Heart left ventricle (tissue), 16 donors: ENCODE data around the gene CCNE1. TPM values are rescaled to one million over a fixed set of nuclear protein-coding genes. Genes with fewer than 3 reads are reported as not detected.

ENCODE experiments used
- ATAC-seq, 4 donors: fragments of 200-7000 bp; cut with Tn5 transposase; one replicate each; pipeline ENCODE4 v1.9.1; 2020 to 2022; ENCODE audit warnings: moderate library complexity in 4 of 4, mild to moderate bottlenecking in 3 of 4, moderate number of reproducible peaks in 1 of 4
- DNase-seq, 5 donors: peaks; one replicate each; pipeline ENCODE4 v3.0.0-alpha.2; 2020
- H3K27ac ChIP-seq, 12 donors: fragments of 200-600 bp; sonication (generic) in 4 of 12; one replicate each; pipeline versions ENCODE4 v1.5.0 to v1.8.0; 2016 to 2022; ENCODE audit warnings: mild to moderate bottlenecking in 2 of 12
- H3K27me3 ChIP-seq, 9 donors: fragments of 200-600 bp; sonication (generic) in 2 of 9; one replicate each; pipeline versions ENCODE4 v1.5.1 to v1.8.0; 2016 to 2022; ENCODE audit warnings: mild to moderate bottlenecking in 3 of 9
- H3K36me3 ChIP-seq, 9 donors: fragments of 200-600 bp; sonication (generic) in 2 of 9; one replicate each; pipeline versions ENCODE4 v1.5.0 to v1.8.0; 2018 to 2022; ENCODE audit warnings: mild to moderate bottlenecking in 2 of 9
- H3K4me1 ChIP-seq, 12 donors: fragments of 200-600 bp; sonication (generic) in 4 of 12; one replicate each; pipeline versions ENCODE4 v1.5.0 to v1.8.0; 2016 to 2022; ENCODE audit warnings: mild to moderate bottlenecking in 3 of 12
- H3K4me3 ChIP-seq, 12 donors: fragments of 200-600 bp; sonication (generic) in 4 of 12; one replicate each; pipeline versions ENCODE4 v1.5.0 to v1.8.0; 2017 to 2022; ENCODE audit warnings: mild to moderate bottlenecking in 9 of 12, moderate library complexity in 4 of 12
- H3K9me3 ChIP-seq, 12 donors: fragments of 200-600 bp; sonication (generic) in 4 of 12; one replicate each; pipeline versions ENCODE4 v1.5.0 to v1.8.0; 2016 to 2022; ENCODE audit warnings: mild to moderate bottlenecking in 1 of 12
- POLR2A ChIP-seq, 2 donors: fragments of 450-650 bp; IDR thresholded peaks; one replicate each; pipeline ENCODE4 v1.6.1; 2017; ENCODE audit warnings: antibody characterized with exemption in 2 of 2, mild to moderate bottlenecking in 2 of 2, moderate library complexity in 2 of 2
- WGBS, 4 donors: extraction: QIAGEN DNeasy Blood & Tissue Kit in 2 of 4; methylation state at CpG; one replicate each; pipeline versions ENCODE4 v1.1.5 to v1.1.7; 2013 to 2018; 5-methylcytosine and 5-hydroxymethylcytosine counted together
- intact Hi-C, 10 donors: fragments of 100-400 bp; cut with DNase I; formaldehyde crosslinking; loops; one replicate each; pipeline versions ENCODE4 v1.11.1 to v1.14.2; 2022
- polyA plus RNA-seq, 2 donors: library from polyadenylated mRNA; stranded (reverse); fragments of 200-250 nt; gene quantifications; one replicate each; pipeline ENCODE4 v1.2.3, GENCODE V29; 2013
- total RNA-seq, 9 donors: library from RNA; depleted of rRNA in 2 of 9; stranded (reverse); fragments of >200 nt in 2 of 9; fragmentation: NEBNext Ultra II Directional in 3 of 9; extraction: Animal tissue kit (Norgen Biotek cat#: 25700) in 3 of 9; gene quantifications; one replicate each; pipeline versions ENCODE4 v1.1.0 to v1.2.4, GENCODE V29; 2016 to 2023
- TF ChIP-seq, protein P1 (sequence below), 12 donors: fragments of 200-600 bp; sonication (generic) in 4 of 12; IDR thresholded peaks; one replicate each; pipeline versions ENCODE4 v1.5.0 to v1.8.0; 2018 to 2022; ENCODE audit warnings: antibody characterized with exemption in 12 of 12, mild to moderate bottlenecking in 5 of 12
- donor health status: ischemic (EF 13 %, LVEDD 7.1; RV severe dilation, severe dysfunction).
- donor health status: healthy with polysubstance abuse.
- donor health status: DM: no; HTN: yes; CAD: no.
- donor health status: DM: no; HTN: no; CAD: no.
- donor health status: ischemic (EF 25% LVEDD 6.9; RV normal size, moderate dysfunction).
- donor health status: ischemic (EF 25% LVEDD 5.7; RV mildly dilated, moderate dysfunction).
- donor health status: healthy.
- donor health status: DM: yes; HTN: yes; CAD: no.
- donor health status: ischemic (EF 35%, LVEDD 5.7; RV mildly dilated, moderate dysfunction).
- donor health status: nonischemic (EF 11% LVEDD 7.7; RV severe dilation, severe dysfunction).
- donor health status: DM: yes; HTN: yes; CAD: no.
- donor health status: PGD.
- donor health status: ischemic (EF 29% LVEDD 5.4; RV normal size, mild dysfunction).
- donor health status: nonischemic (EF 23%, LVEDD 6.1; RV moderate dilation, normal function).

The CCNE1 gene
- total and polyA plus RNA-seq, 11 donors = 1.3 to 5.4 (median 2.5) TPM

DNA sequence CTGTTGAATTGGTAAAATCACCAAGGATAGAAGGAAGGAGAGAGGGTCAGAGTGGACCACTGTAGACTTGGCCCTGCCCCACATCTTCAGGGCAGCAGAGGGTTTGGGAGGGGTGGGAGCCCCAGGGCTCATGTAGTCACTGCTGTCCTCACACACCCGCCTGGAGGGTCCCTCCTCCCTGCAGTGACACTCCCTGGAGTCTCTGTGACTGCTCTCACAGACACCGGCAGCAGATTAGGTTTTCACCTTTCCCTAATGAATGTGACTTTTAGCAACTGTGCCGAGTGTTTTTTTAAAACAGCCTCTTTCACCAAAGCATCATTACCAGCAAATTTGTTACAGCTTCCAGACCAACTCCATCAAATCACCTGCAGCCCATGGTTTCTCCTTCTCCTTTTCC, 45.7 kb upstream of the CCNE1 start:
- intact Hi-C loops = loop anchor here in 2 of 10 donors (10.0 kb wide), 2 partner anchors 879 to 889 kb away; no protein-coding TSS in a partner anchor
- TF ChIP-seq, protein P1, sequence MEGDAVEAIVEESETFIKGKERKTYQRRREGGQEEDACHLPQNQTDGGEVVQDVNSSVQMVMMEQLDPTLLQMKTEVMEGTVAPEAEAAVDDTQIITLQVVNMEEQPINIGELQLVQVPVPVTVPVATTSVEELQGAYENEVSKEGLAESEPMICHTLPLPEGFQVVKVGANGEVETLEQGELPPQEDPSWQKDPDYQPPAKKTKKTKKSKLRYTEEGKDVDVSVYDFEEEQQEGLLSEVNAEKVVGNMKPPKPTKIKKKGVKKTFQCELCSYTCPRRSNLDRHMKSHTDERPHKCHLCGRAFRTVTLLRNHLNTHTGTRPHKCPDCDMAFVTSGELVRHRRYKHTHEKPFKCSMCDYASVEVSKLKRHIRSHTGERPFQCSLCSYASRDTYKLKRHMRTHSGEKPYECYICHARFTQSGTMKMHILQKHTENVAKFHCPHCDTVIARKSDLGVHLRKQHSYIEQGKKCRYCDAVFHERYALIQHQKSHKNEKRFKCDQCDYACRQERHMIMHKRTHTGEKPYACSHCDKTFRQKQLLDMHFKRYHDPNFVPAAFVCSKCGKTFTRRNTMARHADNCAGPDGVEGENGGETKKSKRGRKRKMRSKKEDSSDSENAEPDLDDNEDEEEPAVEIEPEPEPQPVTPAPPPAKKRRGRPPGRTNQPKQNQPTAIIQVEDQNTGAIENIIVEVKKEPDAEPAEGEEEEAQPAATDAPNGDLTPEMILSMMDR (IDR thresholded peaks at IDR 0.05) = no peak
- no peak for TF ChIP-seq POLR2A (IDR thresholded peaks at IDR 0.05)
- Histone ChIP-seq H3K27ac (no peak overlapping the region), H3K36me3 (no peaks in the 10 kb centered on the region), H3K4me1 (no peaks in the 10 kb centered on the region), H3K27me3 (peaks cover 0 to 12% (median 0%) of the 10 kb centered on the region in 9 donors), H3K9me3 (no peaks in the 10 kb centered on the region), H3K4me3 (no peak overlapping the region)
- DNase-seq (no peak), ATAC-seq (no peak)
- WGBS, 4 donors = 32 to 46% (median 36%) methylated on average over 3 of the region's 3 CpGs

DNA sequence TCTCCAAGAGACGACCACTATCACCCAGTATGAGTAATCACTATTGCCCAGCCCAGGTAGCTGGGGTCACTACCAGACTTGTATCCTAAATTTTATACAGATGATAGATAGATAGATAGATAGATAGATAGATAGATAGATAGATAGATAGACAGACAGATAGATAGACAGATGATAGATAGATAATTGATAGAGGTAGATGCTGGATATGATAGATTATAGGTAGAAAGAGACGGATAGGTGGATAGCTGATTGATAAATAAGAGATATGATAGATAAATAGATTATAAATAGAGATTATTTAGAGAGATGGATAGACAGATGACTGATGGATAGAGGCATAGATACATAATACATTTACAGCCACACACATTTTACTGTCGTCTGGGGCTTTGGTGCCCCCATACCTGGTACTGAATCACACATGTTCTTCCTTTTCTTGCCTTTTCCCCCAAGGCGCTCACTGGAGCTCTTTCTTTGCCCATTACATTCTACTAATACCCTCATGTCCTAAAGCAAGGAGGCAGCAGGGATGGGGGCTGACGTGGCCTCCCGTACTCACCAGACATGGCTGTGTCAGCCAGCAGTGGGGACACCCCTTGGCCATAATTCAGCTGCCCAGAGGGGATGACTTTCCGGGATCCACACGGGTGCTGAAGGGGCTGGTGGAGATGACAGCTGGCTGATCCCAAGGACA, 44.6 kb upstream of the CCNE1 start:
- intact Hi-C loops = loop anchor here in 2 of 10 donors (10.0 kb wide), 2 partner anchors 878 to 888 kb away; no protein-coding TSS in a partner anchor
- no peak for ATAC-seq

DNA sequence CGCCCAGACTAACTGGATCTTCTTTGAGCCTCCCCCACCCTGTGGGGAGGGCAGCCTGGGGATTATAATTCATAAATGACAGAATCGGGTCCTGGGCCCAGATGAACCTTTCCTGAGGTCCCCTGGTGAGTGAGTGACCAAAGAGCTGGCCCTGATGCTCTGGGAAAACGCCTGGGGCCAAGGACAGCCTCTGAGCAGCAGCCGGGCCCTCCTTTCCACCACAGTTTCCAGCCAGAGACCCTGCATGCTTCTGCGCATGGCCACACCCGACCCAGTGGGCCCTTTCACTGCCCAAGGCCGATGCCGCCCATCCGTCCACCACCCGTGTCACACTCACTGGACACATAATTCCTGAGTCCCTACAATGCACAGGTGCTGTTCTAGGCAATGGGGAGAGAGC, 43.6 kb upstream of the CCNE1 start:
- Histone ChIP-seq H3K4me1 (no peaks in the 10 kb centered on the region), H3K27me3 (no peaks in the 10 kb centered on the region), H3K27ac (no peak overlapping the region), H3K36me3 (no peaks in the 10 kb centered on the region), H3K4me3 (no peak overlapping the region), H3K9me3 (no peaks in the 10 kb centered on the region)
- intact Hi-C loops = loop anchor here in 2 of 10 donors (10.0 kb wide), 2 partner anchors 877 to 887 kb away; no protein-coding TSS in a partner anchor
- no peak for TF ChIP-seq POLR2A (IDR thresholded peaks at IDR 0.05)
- TF ChIP-seq, protein P1 (IDR thresholded peaks at IDR 0.05) = no peak
- no peak for DNase-seq
- ATAC-seq = no peak
- WGBS, 4 donors = 83 to 88% (median 84%) methylated on average over 8 to 10 of the region's 10 CpGs

More for the DNA sequence above, 44.6 kb upstream of the CCNE1 start:
- H3K4me3 ChIP-seq = no peak overlapping the region
- TF ChIP-seq, protein P1 (IDR thresholded peaks at IDR 0.05) = no peak
- TF ChIP-seq POLR2A (IDR thresholded peaks at IDR 0.05) = no peak
- H3K27ac ChIP-seq = no peak overlapping the region
- WGBS, 4 donors = 69 to 79% (median 74%) methylated on average over 8 of the region's 8 CpGs
- no peaks in the 10 kb centered on the region for H3K4me1 ChIP-seq
- no peak for DNase-seq
- no peaks in the 10 kb centered on the region for H3K36me3 ChIP-seq
- no peaks in the 10 kb centered on the region for H3K9me3 ChIP-seq
- H3K27me3 ChIP-seq = peaks cover 0 to 1% (median 0%) of the 10 kb centered on the region in 9 donors

DNA sequence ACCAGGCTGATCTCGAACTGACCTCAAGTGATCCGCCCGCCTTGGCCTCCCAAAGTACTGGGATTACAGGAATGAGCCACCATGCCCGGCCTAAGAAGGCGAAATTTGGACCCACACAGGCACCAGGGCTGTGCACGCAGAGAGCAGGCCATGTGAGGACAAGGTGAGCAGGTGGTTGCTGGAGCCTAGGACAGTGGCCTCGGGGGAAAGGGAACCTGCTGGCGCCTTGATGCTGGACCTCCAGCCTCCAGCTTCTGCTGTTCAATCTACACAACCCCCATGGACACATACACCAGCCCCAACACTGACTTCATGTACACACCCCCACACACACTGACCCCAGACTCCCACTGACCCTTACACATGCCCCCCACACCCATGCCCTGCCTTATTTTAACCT, 41.8 kb upstream of the CCNE1 start:
- TF ChIP-seq, protein P1 (IDR thresholded peaks at IDR 0.05) = no peak
- no peak for TF ChIP-seq POLR2A (IDR thresholded peaks at IDR 0.05)
- DNase-seq = no peak
- intact Hi-C loops = loop anchor here in 4 of 10 donors (5.0 to 10.0 kb wide), 3 partner anchors 102 to 885 kb away; no protein-coding TSS in a partner anchor

More for the DNA sequence above, 41.8 kb upstream of the CCNE1 start:
- Histone ChIP-seq H3K4me3 (no peak overlapping the region), H3K36me3 (no peaks in the 10 kb centered on the region), H3K4me1 (no peaks in the 10 kb centered on the region), H3K27ac (no peak overlapping the region), H3K27me3 (no peaks in the 10 kb centered on the region), H3K9me3 (no peaks in the 10 kb centered on the region)
- WGBS, 4 donors = 86 to 95% (median 91%) methylated on average over 8 of the region's 8 CpGs
- ATAC-seq = no peak
